Body of pancreas (tissue), 4 donors: ENCODE results near the gene BLVRA.
"Not testable (repeated sequence)": the region's sequence is repeated elsewhere in the genome, so short reads cannot be mapped to it uniquely, and the experiment has no call there.

Experiments used
- POLR2A ChIP-seq, 3 donors: fragments of 450-650 bp; IDR thresholded peaks; one replicate each; pipeline ENCODE4 v1.6.1; 2016; ENCODE audit warnings: antibody characterized with exemption in 3 of 3, mild to moderate bottlenecking in 2 of 3
- TF ChIP-seq, protein P1 (sequence below), 7 experiments: fragments of 450-650 bp in 4 of 7; fragments of 200-600 bp in 3 of 7; sonication (generic) in 3 of 7; IDR thresholded peaks; one replicate each; pipeline ENCODE4 v1.5.1; 2016 to 2019; ENCODE audit warnings: antibody characterized with exemption in 7 of 7

DNA sequence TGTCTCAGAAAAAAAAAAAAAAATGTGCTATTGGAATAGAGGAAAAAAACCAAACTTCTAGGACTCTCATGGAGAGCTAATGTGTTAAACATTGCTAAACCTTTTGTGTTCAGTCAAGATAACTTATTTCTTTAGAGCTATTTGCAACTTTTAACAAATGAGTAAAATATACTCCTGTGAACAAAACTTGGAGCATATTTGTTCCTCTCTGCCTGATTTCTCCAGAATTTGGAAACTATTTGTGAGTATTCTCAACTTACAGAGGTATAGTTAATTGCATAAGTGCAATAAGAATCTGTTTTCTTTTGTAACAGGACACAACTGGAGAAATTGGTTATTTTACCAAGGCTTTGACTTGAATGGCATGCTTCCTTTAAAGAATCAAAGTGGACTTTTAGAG lies 72.4 kb downstream of the BLVRA start:
- TF ChIP-seq, protein P1, sequence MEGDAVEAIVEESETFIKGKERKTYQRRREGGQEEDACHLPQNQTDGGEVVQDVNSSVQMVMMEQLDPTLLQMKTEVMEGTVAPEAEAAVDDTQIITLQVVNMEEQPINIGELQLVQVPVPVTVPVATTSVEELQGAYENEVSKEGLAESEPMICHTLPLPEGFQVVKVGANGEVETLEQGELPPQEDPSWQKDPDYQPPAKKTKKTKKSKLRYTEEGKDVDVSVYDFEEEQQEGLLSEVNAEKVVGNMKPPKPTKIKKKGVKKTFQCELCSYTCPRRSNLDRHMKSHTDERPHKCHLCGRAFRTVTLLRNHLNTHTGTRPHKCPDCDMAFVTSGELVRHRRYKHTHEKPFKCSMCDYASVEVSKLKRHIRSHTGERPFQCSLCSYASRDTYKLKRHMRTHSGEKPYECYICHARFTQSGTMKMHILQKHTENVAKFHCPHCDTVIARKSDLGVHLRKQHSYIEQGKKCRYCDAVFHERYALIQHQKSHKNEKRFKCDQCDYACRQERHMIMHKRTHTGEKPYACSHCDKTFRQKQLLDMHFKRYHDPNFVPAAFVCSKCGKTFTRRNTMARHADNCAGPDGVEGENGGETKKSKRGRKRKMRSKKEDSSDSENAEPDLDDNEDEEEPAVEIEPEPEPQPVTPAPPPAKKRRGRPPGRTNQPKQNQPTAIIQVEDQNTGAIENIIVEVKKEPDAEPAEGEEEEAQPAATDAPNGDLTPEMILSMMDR (IDR thresholded peaks at IDR 0.05): not testable (repeated sequence)
- TF ChIP-seq POLR2A (IDR thresholded peaks at IDR 0.05): not testable (repeated sequence)
